ENCODE measurements around the gene CEBPE.

DNA sequence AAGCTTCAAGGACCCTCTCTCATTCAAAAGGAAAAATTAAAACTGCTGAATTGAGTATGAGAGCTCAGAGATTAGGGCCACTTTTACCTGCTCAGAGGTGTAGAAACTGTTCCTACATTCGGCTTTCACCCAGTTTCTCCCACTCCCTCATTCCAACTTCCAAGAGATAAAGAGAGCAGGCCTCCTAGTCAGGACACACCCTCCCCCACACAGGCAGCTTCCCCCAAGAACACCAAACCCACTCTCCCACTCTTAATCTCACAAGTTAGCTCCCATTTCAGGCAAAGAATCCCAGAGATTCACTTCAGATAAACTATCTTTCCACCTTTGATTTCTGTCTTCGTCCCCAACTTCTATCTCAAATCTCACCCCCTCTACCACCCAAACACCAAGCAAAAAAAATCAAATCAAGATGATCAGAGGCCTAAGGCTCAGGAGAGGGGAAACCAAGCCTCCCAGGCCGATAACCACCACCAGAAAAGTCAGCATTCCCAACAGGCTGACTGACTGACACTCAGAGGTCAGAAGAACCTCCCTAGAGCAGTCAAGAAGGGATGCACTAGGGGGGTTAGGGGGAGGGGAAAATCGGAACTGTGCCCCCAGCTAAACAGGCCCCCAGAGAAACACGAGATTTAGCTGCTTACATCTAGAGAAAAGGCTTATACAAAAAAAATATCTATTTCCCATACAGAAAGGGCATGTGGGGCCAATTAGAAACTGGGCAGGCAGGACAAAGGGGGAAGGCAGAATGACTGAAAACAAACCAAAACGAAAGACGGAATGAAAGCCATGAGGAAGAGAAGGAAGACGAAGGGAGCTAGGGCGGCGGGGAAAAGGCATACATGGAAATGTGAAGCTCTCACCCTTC is 48.6 kb downstream of the CEBPE start:
- TF ChIP-seq POLR2A (IDR thresholded peaks at IDR 0.05) (no peak), CTCF (IDR thresholded peaks at IDR 0.05) (no peak)

Data from body of pancreas (tissue), 4 donors.